Type B pancreatic cell (in vitro differentiated cells): ENCODE measurements around the gene BMPR2. TPM values are rescaled to one million over a fixed set of nuclear protein-coding genes. Genes with fewer than 3 reads are reported as not detected.
A peak's percentile ranks its signal among the peaks of the same experiment; 100 is the strongest.

Experiments used
- DNase-seq: peaks from one replicate; pipeline ENCODE4 v3.0.0; 2021; ENCODE audit warnings: mixed read lengths; ENCODE audit not compliant: unreplicated experiment; ENCODE audit errors: extremely low spot score
- H3K27ac Mint-ChIP-seq: 2 replicates; pipeline ENCODE4 v1.8.0; 2021; ENCODE audit warnings: mild to moderate bottlenecking, mixed read lengths
- H3K27me3 Mint-ChIP-seq: 2 replicates; pipeline ENCODE4 v1.8.0; 2021; ENCODE audit warnings: mixed read lengths
- H3K36me3 Mint-ChIP-seq: 2 replicates; pipeline ENCODE4 v1.8.0; 2021; ENCODE audit warnings: mixed read lengths
- H3K4me1 Mint-ChIP-seq: one replicate; pipeline ENCODE4 v1.8.0; 2021; ENCODE audit warnings: mixed read lengths; ENCODE audit not compliant: unreplicated experiment
- H3K4me3 Mint-ChIP-seq: 2 replicates; pipeline ENCODE4 v1.8.0; 2021; ENCODE audit warnings: mild to moderate bottlenecking, mixed read lengths
- H3K9me3 Mint-ChIP-seq: 2 replicates; pipeline ENCODE4 v1.8.0; 2021; ENCODE audit warnings: mixed read lengths
- CTCF ChIP-seq: fragments of 200-600 bp; sonication (generic); conservative IDR thresholded peaks from 2 replicates; pipeline ENCODE4 v1.5.0; 2021; ENCODE audit warnings: antibody characterized with exemption, mild to moderate bottlenecking
- total RNA-seq: library from RNA; stranded (reverse); gene quantifications from 2 replicates; pipeline ENCODE4 v1.2.1, GENCODE V29; 2021; ENCODE audit warnings: low replicate concordance

Gene BMPR2
- total RNA-seq, 1 donor from 2014 or later = 34.8 TPM

DNA sequence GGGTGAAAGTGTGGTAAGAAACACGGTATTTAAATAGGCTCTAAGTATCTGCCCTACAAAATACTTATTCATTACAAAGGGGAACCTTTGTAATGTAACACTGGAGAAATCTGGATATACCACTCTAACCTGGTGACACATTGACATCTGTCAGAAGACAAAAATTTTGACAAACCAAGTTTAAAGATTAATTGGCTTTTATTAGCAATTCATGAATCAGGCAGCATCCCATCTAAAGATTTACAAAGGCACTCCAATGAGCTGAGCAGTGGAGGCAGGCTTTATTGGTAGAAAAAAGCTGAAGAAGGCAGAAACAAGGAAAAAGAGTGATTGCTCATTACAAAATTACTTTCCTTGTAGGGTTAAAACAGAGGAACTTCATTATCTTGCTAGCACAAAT lies 35.0 kb downstream of the BMPR2 start:
- no peak overlapping the region for H3K27ac Mint-ChIP-seq
- no peak for TF ChIP-seq CTCF

GRCh38 chr2:202418027-202418426 lies 41.9 kb downstream of the BMPR2 start:
- peak overlapping the region; percentile 12 for H3K27ac Mint-ChIP-seq
- H3K4me1 Mint-ChIP-seq = peaks cover 8% of the 10 kb centered on the region
- H3K36me3 Mint-ChIP-seq = peaks cover 4% of the 10 kb centered on the region
- peaks cover 6% of the 10 kb centered on the region for H3K9me3 Mint-ChIP-seq
- DNase-seq = no peak
- no peaks in the 10 kb centered on the region for H3K27me3 Mint-ChIP-seq
- no peak overlapping the region for H3K4me3 Mint-ChIP-seq
- no peak for TF ChIP-seq CTCF

More for the DNA sequence above, 35.0 kb downstream of the BMPR2 start:
- Mint-ChIP-seq H3K4me3 (no peak overlapping the region), H3K36me3 (peaks cover 23% of the 10 kb centered on the region), H3K4me1 (peaks cover 8% of the 10 kb centered on the region), H3K9me3 (peaks cover 9% of the 10 kb centered on the region), H3K27me3 (no peaks in the 10 kb centered on the region)
- DNase-seq = no peak

DNA sequence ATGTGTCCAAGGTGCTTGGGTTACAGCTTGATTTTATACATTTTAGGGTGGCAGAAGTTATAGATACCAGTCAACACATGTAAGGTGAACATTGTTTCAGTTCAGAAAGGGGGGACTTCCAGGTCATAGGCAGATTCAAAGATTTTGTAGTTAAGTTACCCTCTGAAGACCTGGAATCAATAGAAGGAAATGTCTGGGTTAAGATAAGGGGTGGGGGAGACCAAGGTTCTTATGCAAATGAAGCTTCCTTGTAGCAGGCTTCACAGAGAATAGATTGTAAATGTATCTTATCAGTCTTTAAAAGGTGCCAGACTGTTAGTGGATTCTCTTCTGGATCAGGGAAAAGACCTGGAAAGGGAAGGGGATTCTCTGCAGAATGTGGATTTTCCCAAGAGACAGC lies 42.4 kb downstream of the BMPR2 start:
- Mint-ChIP-seq H3K4me1 (peaks cover 8% of the 10 kb centered on the region), H3K27ac (peak overlapping the region; percentile 12), H3K4me3 (no peak overlapping the region), H3K9me3 (peaks cover 5% of the 10 kb centered on the region), H3K36me3 (peaks cover 4% of the 10 kb centered on the region), H3K27me3 (no peaks in the 10 kb centered on the region)
- DNase-seq = no peak
- no peak for TF ChIP-seq CTCF

DNA sequence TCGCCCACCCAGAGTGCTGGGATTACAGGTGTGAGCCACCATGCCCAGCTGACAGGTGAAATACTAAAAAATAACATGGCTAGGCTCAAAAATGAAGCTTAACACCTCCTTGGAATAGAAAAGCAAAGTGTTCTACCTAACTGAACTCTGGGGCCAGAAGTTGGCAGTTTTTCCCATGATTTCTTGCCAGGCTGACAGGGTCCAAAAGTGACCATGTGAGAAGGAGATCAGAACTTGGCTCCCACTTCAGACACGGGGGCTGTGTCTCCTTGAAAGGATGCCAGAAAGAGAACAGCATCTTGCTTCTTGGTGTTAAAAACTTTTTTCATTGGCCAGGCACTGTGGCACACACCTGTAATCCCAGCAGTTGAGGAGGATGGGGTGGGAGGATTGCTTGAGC lies 47.0 kb downstream of the BMPR2 start:
- no peak for TF ChIP-seq CTCF
- Mint-ChIP-seq H3K9me3 (no peaks in the 10 kb centered on the region), H3K4me3 (no peak overlapping the region), H3K27ac (no peak overlapping the region), H3K36me3 (peaks cover 12% of the 10 kb centered on the region), H3K4me1 (peaks cover 7% of the 10 kb centered on the region), H3K27me3 (no peaks in the 10 kb centered on the region)
- DNase-seq = no peak

DNA sequence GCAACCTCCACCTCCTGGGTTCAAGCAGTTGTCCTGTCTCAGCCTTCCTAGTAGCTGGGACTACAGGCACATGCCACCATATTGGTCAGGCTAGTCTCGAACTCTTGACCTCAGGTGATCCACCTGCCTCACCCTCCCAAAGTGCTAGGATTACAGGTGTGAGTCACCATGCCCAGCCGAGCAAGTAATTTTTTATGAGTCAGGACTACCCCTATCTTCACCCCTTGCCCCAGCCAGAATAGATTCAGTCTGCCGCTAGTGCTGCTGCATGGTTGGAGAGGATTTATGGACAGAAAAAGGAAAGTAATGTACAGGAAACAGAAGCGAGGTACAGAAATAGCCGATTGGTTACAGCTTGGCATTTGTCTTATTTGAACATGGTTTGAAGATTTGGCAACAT lies 48.9 kb downstream of the BMPR2 start:
- no peak overlapping the region for H3K27ac Mint-ChIP-seq
- H3K4me3 Mint-ChIP-seq = no peak overlapping the region
- TF ChIP-seq CTCF = no peak
- H3K27me3 Mint-ChIP-seq = no peaks in the 10 kb centered on the region
- H3K9me3 Mint-ChIP-seq = no peaks in the 10 kb centered on the region
- peaks cover 14% of the 10 kb centered on the region for H3K36me3 Mint-ChIP-seq
- no peaks in the 10 kb centered on the region for H3K4me1 Mint-ChIP-seq
- DNase-seq = no peak

DNA sequence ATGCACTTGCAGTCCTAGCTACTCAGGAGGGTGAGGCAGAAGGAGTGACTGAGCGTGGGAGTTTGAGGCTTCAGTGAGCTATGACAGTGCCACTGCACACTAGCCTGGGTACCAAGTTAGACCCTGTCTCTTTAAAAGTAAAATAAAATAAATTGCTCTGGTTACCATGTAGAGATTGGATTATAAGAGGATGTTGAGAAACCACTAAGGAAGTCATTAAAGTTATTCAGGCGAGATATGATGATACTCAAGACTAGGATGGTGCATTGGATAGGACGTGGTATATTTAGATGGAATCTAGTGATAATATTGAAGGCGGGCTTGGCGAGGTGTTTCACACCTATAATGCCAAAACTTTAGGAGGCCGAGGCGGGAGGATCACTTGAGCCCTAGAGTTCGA lies 50.6 kb downstream of the BMPR2 start:
- no peak overlapping the region for H3K4me3 Mint-ChIP-seq
- H3K27ac Mint-ChIP-seq = no peak overlapping the region
- DNase-seq = no peak
- no peak for TF ChIP-seq CTCF
- no peaks in the 10 kb centered on the region for H3K4me1 Mint-ChIP-seq
- peaks cover 14% of the 10 kb centered on the region for H3K36me3 Mint-ChIP-seq
- H3K9me3 Mint-ChIP-seq = no peaks in the 10 kb centered on the region
- H3K27me3 Mint-ChIP-seq = no peaks in the 10 kb centered on the region
